HTR-8/SVneo (cell line): Measurements from ENCODE around the gene FAAP20.

ENCODE experiments used
- DNase-seq: peaks from one replicate; pipeline ENCODE4 v3.0.0; 2011; ENCODE audit warnings: low spot score, mixed read lengths; ENCODE audit not compliant: insufficient read length
- FAIRE-seq: peaks from 2 replicates; lab custom pipeline; 2011; peaks lifted over from hg19 to GRCh38; lab: Jason Lieb, UNC

FAAP20 gene

DNA sequence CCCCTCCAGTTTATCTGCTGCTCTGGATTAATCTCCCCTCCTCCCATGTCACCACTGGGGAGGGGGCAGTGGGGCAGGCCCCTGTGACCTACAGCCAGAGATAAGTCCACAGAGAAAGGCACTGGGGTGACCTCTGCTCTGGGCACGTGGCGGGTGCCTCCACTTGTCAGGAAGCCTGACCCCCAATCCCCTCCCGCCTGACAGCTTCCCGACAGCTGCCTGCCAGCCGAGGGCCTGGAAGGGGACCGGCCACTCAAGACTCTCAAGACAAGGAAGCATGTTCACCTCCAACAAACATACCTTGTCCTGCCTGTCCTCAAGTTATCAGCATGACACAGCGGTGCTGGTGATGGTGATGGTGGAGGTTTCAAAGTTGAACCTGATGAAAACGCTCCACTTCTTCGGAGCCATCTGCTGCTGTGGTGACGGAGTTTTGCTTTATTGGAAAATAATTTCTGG lies 3.2 kb upstream of the FAAP20 start:
- DNase-seq (no peak), FAIRE-seq (no peak)

DNA sequence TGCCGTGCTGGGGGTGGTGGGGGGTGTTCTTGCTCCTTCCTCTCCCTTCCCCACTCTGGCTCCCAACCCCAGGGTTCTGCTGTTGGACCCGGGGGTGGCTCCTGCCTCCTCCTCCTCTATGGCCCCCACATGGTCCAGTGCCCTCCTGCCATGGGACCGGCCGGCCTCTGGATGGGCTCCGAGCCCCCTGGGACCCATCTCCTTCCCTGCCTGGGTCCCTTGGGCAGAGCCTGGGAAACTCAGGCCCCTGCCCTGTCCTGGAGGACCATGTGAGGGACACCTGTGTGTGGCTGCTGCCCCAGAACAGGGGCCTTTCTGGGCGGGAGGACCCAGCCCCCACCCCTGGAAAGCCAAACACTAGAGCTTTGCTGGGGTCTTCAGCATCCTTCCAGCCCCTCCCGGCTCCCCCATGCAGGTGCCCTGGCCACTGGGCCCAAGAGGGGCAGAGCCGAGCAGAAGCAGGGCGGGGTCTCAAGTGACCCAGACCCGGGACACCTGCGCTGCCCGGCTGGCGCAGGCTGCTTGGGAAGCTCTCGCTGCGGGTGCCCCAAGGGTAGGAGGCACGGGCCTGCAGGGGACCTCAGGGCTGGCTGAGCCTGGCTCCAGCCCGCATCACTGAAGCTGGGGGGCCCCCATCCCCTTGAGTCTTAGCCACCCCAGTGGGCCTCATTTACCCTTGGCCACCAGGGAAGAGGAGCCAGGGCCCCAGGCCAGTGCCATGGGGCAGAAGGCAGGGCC lies 2.5 kb upstream of the FAAP20 start:
- FAIRE-seq (no peak), DNase-seq (no peak)

DNA sequence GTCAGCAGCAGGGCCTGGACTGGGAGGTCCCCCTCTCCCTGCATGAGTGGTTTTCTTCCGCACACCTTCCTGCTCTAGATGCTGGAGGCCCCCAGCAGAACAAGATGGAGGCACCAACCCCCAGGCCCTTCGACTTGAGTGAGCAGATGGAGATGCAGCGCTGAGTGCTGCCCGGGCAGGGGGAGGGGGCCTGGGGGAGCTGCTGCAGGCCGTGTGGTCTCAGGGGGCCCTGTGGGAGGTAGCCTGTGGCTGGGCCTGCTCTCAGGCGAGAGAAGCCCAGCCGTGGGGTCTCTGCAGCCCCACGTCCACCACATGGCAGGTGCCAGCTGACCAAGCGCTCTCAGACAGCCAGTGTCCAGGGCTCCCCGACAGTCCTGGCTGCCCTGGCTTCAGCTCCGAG lies 1.2 kb upstream of the FAAP20 start:
- FAIRE-seq = no peak

DNA sequence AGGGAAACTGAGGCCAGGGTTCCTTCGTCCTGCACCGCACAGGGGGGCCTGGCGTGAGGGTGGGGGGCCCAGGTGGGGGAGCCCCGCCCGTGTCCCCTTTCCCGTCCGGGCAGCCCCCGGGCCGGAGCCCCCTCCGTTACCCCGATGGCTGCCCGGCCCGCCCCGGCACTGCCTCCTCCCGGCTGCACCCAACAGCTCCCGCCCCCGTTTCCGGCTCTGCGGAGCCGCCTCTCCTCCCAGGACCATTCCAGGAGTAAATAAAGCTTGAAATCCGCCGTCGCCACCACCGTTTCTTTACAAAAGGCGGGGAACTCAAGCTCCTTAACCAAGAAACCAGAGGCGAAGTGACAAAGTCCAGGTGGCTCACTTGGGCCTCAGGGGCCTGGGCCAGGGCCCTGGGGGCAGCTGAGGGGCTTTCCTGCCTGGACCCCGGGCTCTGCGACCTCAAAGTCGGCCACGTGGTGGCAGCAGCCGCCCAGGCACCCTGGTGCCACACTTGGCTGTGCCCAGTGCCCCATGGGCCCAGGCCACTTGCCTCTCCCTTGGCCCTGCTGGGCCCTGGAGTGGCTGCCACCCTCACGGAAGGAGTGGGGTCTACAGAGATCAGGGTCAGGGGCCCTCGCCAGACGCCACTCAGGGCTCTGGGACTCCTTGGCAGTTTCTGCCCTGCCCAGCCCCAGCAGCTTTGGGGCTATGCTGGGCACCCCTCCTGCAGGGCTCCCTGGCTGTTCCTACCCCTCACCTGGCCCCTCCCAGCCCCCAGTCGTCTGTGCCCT lies 514 bp upstream of the FAAP20 start:
- peak; percentile 87 for DNase-seq
- no peak for FAIRE-seq

More for the DNA sequence above, 1.2 kb upstream of the FAAP20 start:
- DNase-seq = no peak

DNA sequence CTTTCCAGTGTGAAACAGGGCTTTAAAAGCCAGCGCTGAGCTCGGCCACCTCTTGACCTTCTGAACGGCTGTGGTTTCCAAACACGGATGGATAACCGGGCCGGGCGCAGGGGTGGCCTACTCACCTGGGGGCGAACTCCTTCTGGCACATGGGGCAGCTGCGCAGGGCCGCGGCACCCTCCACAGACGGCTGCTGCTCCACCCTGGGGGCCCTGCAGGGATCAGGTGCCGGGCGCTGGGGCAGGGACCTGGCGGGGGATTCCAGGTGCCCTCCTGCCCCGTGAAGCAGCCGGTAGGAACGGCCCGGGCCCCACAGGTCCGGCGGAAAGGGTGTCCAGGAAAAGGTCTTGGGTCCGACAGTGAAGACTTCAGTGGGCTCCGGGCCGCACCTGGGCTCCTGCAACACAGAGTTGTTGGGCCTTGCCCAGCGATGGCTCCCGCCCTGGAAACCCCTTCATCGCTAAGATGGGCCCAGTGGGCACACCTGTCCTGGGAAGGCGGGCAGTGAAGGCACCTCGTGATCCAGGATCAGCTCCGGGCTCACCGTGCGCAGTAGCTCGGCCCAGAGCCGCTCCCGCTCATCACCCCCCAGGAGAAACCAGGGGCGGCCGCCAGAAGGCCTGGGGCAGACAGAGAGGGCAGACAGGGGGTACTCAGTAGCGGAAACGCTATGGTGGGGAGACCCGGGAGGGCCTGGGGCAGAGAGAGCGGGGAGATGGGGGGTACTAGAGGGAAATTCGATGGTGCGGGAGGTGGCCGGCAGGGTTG lies 874 bp downstream of the FAAP20 start:
- FAIRE-seq = no peak
- DNase-seq = no peak

DNA sequence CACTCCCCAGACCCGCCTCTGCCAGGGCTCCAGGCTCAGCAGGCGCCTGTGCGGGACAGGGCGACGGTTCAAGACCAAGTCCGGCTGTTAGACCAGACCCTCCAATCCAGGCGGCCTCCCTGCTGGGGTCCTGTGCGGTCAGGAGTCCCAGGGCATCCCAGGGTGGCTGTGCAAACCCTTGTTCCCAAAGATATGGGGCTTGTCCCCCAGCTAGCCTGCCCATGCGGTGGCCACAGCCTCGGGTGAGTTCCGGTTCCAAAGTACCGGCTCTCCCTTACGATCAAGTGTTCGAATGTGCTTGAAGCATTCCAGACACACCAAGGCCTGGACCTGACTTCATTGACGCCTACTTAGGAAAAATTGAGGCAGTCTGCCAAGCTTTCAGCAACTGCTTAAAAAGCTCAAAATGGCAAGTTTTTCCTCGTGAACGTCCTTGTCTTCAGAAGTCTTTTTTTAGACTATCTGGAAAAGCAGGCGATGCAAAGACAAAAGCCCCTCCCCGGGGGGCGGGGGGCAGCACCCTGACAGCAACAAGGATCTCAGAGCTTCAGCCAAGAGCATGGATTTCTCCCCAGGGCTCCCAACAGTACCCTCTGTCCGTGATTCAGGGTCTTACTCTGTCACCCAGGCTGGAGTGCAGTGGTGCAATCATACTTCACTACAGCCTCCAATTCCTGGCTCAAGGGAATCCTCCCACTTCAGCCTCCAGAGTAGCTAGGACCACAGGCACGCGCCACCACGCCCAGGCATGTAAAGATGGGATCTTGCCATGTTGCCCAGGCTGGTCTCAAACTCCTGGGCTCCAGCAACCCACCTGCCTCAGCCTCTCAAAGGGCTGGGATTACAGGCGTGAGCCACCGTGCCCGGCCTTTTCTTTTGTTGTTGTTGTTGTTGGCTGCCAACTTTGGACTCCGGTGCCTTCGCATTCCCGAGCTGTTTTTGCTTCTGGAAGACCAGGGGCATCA lies 2.3 kb downstream of the FAAP20 start:
- FAIRE-seq (no peak), DNase-seq (no peak)

DNA sequence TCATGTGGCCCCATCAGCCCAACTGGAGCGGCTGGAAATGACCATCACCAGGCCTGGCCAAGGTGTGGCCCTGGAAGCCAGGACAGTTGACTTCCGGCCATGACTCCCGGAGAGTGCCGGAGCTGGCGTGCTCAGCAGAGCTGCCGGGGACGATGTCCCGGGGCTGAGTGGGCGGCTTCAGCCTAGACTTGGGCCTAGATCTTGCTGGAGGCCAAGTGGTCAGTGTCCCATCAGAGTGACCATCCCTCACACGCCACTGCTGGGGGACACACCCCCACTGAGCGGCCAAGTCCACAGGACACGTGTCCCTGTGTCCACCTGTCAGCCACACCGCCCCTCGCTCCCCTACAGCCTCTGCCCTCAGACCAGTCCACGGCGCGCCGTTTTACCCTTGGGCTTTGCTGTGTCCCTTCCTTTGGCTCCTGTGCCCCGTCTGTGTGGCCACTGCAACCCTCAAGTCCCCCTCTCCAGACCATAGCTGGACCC lies 4.0 kb downstream of the FAAP20 start:
- no peak for FAIRE-seq
- DNase-seq = no peak

DNA sequence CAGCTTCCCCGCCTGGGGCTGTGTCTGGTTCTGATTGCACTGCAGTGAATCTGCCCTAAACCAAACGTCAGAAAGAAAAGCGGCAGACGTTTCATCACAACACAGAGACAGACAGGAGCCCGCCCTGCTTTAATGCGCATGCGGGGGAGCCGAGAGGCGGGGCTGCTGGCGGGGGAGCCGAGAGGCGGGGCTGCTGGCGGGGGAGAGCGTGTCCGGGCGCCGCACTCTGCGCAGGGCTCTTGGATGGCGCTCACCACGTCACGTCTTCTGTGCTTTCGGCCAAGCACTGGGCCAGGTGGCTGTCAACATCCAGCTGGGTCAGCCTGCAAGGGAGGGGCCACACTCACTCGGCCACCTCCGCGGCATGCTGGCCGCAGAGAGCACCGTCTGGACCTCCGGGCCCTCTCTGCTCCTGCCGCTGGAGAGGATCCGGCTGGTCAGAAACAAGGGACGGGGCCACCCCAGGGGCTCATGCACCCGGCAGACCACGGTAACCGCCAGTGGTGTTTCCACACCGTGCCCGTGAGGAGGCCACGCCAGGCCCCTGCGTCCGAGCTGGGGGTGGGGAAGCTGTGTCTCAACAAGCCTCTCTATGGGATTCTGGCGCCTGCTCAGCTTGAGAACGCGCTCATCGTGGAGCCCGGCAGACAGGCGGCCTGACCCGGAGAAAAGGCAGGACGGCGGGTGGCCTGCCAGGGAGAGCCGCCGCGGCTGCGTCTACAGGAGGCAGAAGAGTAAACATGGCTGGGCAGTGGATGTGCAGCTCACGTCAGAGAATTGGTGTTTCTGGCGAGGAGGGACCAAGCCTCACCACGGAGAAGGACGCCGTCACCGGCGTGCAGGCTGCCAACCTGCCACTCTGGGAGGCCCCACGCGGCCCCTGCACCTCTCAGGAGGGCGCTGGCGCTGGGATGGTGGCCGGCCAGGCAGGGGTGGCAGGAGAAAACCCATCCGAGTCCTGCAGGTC lies 4.8 kb downstream of the FAAP20 start:
- FAIRE-seq (peak; percentile 16), DNase-seq (peak; percentile 63)

DNA sequence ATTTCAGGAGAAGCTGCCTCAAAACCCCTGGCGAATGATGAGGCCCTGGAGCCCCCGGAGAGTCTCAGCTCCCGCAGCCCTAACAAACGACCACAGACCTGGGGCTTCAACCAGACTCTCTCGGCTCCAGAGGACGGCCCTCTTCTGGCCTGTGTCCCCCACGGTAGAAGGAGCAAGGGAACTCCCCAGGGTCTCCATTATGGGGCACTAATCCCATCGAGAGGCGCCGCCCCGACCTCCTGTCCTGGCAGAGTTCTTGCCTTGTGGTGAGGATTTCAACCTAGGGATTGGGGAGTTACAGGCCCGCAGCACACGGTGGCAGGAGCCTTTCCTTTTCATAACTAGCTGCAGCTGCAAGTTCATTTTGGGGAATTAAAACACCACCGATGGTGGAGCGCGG lies 6.2 kb downstream of the FAAP20 start:
- FAIRE-seq = no peak
- no peak for DNase-seq

DNA sequence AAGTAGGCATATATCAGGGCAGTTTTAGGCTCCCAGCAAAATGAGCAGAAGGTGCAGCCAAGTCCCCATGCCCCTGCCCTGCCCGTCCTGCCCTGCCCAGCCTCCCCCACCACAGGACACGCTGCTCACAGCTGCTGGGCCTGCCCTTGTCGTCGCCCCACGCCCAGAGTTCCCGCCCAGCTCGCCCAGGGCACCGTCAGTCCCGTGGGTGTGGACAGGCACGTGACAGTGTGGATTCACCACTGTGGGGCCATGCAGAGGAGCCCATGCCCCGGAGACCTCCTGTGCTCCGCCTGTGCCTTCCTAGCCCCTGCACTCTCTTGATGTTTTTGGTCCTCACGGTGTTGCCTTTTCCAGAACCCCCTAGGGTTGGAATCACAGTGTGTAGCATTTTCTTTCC lies 7.0 kb downstream of the FAAP20 start:
- DNase-seq (no peak), FAIRE-seq (no peak)

DNA sequence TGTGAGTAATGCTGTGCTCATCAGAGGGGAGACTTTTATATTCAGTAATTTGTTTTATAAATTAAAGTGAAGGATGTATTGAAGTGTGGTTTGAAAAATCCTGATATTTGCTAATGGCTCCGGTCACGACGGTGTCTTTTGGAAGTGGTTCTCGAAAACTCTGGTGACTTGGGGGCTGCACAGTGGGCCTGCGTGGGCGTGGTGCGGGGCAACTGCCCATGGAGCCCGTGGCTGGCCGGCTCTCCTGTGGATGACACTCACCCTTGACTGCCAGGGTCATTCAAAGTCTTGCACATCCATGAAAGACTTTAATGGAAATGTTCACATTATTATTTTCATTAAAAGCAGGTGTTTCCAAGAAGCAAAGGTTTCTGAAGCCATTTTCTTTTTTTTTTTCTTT lies 7.7 kb downstream of the FAAP20 start:
- no peak for DNase-seq
- no peak for FAIRE-seq

DNA sequence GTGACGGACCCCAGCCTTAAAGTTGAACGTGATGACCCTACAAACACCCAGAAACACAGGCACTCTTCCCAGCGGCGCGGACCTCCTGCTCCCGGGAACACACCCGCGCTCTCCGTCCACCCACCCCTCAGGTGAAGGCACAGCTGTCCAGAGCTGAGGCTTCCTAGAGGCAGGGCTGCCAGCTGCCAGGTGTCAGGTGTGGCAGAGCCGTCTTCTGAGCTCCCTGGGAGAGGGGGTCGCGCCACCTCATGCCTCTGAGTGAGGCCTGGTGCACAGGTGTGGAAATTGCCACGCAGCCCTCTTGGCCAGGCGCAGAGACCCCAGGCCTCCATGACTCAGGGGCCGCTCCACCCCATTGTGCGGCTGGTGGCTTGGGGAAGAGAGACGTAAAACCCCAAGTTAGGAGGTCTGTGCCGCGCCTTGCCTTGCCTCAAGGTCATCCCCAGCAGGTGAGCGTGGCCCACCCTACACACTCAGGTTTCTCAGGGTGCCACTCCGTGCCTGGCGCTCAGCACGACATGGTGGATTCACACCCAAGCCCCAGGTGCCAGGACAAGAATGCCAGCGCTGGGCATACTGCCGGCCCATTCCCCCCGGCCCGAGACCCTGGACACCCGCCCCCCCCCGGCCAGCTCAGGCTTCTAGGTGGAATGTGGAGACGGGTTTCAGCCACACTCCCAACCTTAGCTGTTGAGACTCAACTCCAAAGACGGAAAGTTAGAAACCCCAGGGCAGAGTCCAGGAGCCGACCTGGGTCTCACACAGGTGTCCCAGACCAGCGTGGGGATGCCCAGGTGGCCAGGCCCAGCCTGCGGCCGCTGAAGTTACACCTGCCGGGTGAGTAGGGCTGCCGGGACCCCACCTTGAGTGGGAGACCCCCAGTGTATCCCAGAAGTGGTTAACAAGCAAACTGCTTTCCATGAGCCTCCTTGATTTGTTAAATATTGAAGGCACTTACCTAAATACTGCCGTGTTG lies 8.4 kb downstream of the FAAP20 start:
- FAIRE-seq = no peak
- DNase-seq = no peak

DNA sequence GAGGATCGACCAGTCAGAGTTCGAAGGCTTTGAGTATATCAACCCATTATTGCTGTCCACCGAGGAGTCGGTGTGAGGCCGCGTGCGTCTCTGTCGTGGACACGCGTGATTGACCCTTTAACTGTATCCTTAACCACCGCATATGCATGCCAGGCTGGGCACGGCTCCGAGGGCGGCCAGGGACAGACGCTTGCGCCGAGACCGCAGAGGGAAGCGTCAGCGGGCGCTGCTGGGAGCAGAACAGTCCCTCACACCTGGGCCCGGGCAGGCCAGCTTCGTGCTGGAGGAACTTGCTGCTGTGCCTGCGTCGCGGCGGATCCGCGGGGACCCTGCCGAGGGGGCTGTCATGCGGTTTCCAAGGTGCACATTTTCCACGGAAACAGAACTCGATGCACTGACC lies 9.6 kb downstream of the FAAP20 start:
- FAIRE-seq (no peak), DNase-seq (no peak)

DNA sequence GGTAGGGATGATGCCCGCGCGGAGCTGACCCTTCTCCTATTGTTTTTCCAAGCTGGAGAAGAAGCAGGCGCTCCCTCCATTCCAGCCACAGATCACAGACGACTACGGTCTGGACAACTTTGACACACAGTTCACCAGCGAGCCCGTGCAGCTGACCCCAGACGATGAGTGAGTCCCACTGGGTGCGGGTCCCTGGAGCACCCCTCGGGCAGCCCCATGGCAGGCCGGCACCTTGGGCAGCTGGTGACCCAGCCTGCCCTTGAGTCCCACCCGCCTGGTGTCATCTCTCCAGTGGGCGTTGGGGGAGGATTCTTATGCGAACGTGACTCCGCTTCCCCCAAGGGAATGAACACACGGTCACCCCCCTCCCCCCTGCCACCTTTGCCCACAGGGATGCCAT lies 10.0 kb downstream of the FAAP20 start:
- DNase-seq = no peak
- FAIRE-seq = no peak

DNA sequence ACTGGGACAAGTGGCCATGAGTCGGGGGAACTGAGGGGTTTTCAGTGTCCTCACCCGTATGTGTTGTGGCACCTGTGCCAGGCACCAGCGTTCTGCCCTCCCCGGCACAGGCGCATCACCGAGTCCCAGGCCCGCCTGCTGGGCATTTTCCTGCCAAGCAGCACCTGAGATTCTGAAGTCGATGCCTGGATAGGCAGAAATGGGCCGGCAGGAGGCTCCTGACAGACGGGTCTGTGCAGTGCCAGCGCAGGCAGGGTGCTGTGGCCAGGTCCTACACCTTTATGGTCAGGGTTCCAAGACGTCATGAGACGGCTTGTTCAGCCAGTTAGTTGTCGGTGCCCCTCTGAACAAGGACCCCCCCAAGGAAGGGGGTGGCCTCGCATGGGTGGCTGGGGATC lies 10.6 kb downstream of the FAAP20 start:
- FAIRE-seq (no peak), DNase-seq (no peak)

DNA sequence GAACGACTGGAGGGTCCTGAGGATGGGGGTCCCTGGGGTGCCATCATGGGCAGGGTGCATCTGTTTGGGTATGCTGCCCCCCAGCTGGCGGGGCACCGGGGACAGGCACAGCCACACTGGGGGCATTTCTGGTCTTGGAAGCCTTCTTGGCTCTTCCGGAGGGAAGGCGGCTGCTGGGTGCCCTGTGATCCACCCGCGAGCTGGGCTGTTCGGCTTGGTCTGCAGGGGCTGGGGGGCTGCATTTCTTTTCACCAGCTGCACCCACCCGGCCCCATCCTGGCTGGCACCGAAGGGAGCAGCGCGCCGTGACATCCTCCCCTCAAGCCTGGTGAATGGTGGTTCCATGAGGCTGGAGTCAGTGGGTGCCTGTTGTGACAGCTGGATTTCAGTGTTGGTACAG lies 12.2 kb downstream of the FAAP20 start:
- FAIRE-seq (no peak), DNase-seq (no peak)

DNA sequence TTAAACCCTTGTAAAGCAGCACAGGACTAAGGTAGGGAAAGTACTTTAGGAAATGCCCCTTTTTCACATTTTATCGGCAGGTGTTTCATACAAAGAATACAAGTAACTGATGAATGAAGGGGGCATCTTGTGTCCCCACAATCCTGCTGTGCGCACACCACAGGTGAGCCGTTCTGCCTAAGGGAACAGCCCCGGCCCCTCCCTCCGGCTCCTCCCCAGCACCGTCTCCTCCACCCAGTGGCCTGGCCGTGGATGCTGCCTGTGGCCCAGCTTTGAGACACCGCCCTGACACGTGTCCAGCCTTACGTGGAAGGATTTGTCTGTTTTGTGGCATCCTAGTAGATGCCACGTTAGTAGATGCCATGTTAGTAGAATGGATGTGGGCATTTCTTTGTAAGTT lies 12.8 kb downstream of the FAAP20 start:
- DNase-seq = no peak
- no peak for FAIRE-seq
